MM.1S (cell line): ENCODE data around the gene TTC27.

Experiments
- DNase-seq: peaks from one replicate; pipeline ENCODE4 v3.0.0-alpha.2; 2015
- H2AFZ ChIP-seq: fragments of 300-600 bp; sonication (generic); 2 replicates; pipeline ENCODE4 v1.6.0; 2016; ENCODE audit warnings: antibody characterized with exemption, low read length
- H3F3A ChIP-seq: fragments of 300-600 bp; sonication (generic); 2 replicates; pipeline ENCODE4 v1.6.1; 2016; ENCODE audit warnings: mild to moderate bottlenecking, antibody characterized with exemption, low read length, moderate library complexity, mixed read lengths; ENCODE audit not compliant: insufficient read depth
- H3K27ac ChIP-seq: fragments of 300-600 bp; sonication (generic); 2 replicates; pipeline ENCODE4 v1.5.1; 2016; ENCODE audit warnings: mild to moderate bottlenecking, low read length
- H3K27me3 ChIP-seq: fragments of 300-600 bp; sonication (generic); replicated peaks from 2 replicates; pipeline ENCODE4 v1.6.0; 2016; ENCODE audit warnings: low read length; ENCODE audit not compliant: insufficient read depth
- H3K36me3 ChIP-seq: fragments of 300-600 bp; sonication (generic); replicated peaks from 2 replicates; pipeline ENCODE4 v1.6.1; 2016; ENCODE audit warnings: mild to moderate bottlenecking, low read length, mixed read lengths; ENCODE audit not compliant: insufficient read depth
- H3K4me1 ChIP-seq: fragments of 300-600 bp; sonication (generic); 2 replicates; pipeline ENCODE4 v1.6.1; 2016; ENCODE audit warnings: low read length, mixed read lengths
- H3K4me2 ChIP-seq: fragments of 300-600 bp; sonication (generic); 2 replicates; pipeline ENCODE4 v1.6.0; 2016; ENCODE audit warnings: low read depth, low read length
- H3K4me3 ChIP-seq: fragments of 300-600 bp; sonication (generic); 2 replicates; pipeline ENCODE4 v1.5.1; 2016; ENCODE audit warnings: low read length, mixed read lengths
- H3K79me2 ChIP-seq: fragments of 300-600 bp; sonication (generic); 2 replicates; pipeline ENCODE4 v1.6.1; 2016; ENCODE audit warnings: mixed run types, low read length, mixed read lengths
- H3K9ac ChIP-seq: fragments of 300-600 bp; sonication (generic); 2 replicates; pipeline ENCODE4 v1.6.1; 2016; ENCODE audit warnings: low read length, mixed read lengths
- H3K9me2 ChIP-seq: fragments of 300-600 bp; sonication (generic); replicated peaks from 2 replicates; pipeline ENCODE4 v1.6.1; 2016; ENCODE audit warnings: mild to moderate bottlenecking, low read length, mixed read lengths; ENCODE audit not compliant: insufficient read depth
- H3K9me3 ChIP-seq: fragments of 300-600 bp; sonication (generic); replicated peaks from 2 replicates; pipeline ENCODE4 v1.6.1; 2016; ENCODE audit warnings: mild to moderate bottlenecking, low read length, mixed read lengths; ENCODE audit not compliant: insufficient read depth
- H4K20me1 ChIP-seq: fragments of 300-600 bp; sonication (generic); 2 replicates; pipeline ENCODE4 v1.6.1; 2016; ENCODE audit warnings: mild to moderate bottlenecking, low read length, moderate library complexity, mixed read lengths; ENCODE audit not compliant: insufficient read depth
- EZH2 ChIP-seq: fragments of 300-600 bp; sonication (generic); optimal IDR thresholded peaks from 2 replicates; pipeline ENCODE3; 2017; ENCODE audit warnings: low read depth, mild to moderate bottlenecking, antibody characterized with exemption, low read length, mixed read lengths
- EZH2phosphoT487 ChIP-seq: fragments of 300-600 bp; sonication (generic); IDR thresholded peaks from 2 replicates; pipeline ENCODE4 v1.6.1; 2018; ENCODE audit warnings: antibody characterized with exemption, low read length
- TF ChIP-seq, protein P1 (sequence below): fragments of 300-600 bp; sonication (generic); IDR thresholded peaks from 2 replicates; pipeline ENCODE4 v1.5.1; 2016; ENCODE audit warnings: antibody characterized with exemption, low read length, mixed read lengths

The TTC27 gene

DNA sequence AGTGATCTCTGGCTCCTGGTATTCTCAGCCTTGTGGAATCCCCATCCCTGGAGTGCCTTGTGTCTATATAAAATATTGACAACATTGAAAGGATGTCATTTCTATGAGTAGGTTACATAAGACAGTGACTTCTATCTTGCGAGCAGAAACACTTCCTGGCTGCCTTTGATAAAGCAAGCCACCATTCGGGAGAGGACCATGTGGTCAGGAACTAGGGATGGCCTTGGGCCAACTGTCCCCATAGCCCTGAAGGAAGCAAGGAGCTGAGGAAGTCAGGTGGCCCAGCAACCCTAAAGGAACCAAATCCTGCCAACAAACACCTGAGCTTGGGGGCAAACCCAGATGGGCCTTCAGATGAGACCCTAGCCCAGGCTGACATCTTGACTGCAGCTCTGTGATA is 205.9 kb downstream of the TTC27 start:
- Histone ChIP-seq H3K9me2 (no peaks in the 10 kb centered on the region), H3K4me1 (no peaks in the 10 kb centered on the region), H3K27ac (no peak overlapping the region), H4K20me1 (no peaks in the 10 kb centered on the region), H3K27me3 (no peaks in the 10 kb centered on the region), H3K36me3 (no peaks in the 10 kb centered on the region), H3K79me2 (no peaks in the 10 kb centered on the region), H3K9ac (no peak overlapping the region), H3F3A (no peaks in the 10 kb centered on the region), H3K4me2 (no peak overlapping the region), H3K9me3 (no peaks in the 10 kb centered on the region), H3K4me3 (no peak overlapping the region), H2AFZ (no peak overlapping the region)
- TF ChIP-seq EZH2phosphoT487 (no peak), EZH2 (no peak)
- no peak for DNase-seq

DNA sequence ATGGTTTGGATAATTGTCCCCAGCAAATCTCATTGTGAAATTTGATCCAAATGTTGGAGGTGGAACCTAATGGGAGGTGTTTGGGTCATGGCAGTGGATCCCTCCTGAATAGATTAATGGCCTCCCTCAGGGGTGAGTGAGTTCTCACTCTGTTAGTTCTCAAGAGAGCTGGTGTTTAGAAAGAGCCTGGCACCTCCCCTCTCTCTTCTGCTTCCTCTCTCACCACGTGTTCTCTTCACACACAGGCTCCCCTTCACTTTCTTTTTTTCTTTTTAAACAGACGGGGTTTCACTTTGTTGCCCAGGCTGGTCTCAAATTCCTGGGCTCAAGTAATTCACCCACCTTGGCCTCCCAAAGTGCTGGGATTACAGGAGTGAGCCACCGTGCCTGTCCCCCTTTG is 207.3 kb downstream of the TTC27 start:
- Histone ChIP-seq H3K79me2 (no peaks in the 10 kb centered on the region), H3K9me2 (no peaks in the 10 kb centered on the region), H3K4me2 (no peak overlapping the region), H3F3A (no peaks in the 10 kb centered on the region), H3K9me3 (no peaks in the 10 kb centered on the region), H3K9ac (no peak overlapping the region), H4K20me1 (no peaks in the 10 kb centered on the region), H3K4me3 (no peak overlapping the region), H3K36me3 (no peaks in the 10 kb centered on the region), H3K4me1 (no peaks in the 10 kb centered on the region), H2AFZ (no peak overlapping the region), H3K27ac (no peak overlapping the region), H3K27me3 (no peaks in the 10 kb centered on the region)
- TF ChIP-seq EZH2phosphoT487: no peak
- TF ChIP-seq, protein P1, sequence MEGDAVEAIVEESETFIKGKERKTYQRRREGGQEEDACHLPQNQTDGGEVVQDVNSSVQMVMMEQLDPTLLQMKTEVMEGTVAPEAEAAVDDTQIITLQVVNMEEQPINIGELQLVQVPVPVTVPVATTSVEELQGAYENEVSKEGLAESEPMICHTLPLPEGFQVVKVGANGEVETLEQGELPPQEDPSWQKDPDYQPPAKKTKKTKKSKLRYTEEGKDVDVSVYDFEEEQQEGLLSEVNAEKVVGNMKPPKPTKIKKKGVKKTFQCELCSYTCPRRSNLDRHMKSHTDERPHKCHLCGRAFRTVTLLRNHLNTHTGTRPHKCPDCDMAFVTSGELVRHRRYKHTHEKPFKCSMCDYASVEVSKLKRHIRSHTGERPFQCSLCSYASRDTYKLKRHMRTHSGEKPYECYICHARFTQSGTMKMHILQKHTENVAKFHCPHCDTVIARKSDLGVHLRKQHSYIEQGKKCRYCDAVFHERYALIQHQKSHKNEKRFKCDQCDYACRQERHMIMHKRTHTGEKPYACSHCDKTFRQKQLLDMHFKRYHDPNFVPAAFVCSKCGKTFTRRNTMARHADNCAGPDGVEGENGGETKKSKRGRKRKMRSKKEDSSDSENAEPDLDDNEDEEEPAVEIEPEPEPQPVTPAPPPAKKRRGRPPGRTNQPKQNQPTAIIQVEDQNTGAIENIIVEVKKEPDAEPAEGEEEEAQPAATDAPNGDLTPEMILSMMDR: no peak
- no peak for TF ChIP-seq EZH2
- DNase-seq: peak; percentile 8

GRCh38 chr2:32836933-32837332 is 209.1 kb downstream of the TTC27 start:
- Histone ChIP-seq H3K9ac (no peak overlapping the region), H3K79me2 (no peaks in the 10 kb centered on the region), H3K27me3 (no peaks in the 10 kb centered on the region), H3F3A (no peaks in the 10 kb centered on the region), H3K36me3 (no peaks in the 10 kb centered on the region), H3K4me2 (no peak overlapping the region), H3K4me1 (no peaks in the 10 kb centered on the region), H3K27ac (no peak overlapping the region), H3K9me3 (no peaks in the 10 kb centered on the region), H3K9me2 (no peaks in the 10 kb centered on the region), H2AFZ (no peak overlapping the region), H4K20me1 (no peaks in the 10 kb centered on the region), H3K4me3 (no peak overlapping the region)
- DNase-seq: no peak
- TF ChIP-seq, protein P1: no peak
- TF ChIP-seq EZH2phosphoT487 (no peak), EZH2 (no peak)

GRCh38 chr2:32838418-32838817 is 210.6 kb downstream of the TTC27 start:
- no peak overlapping the region for H3K9ac ChIP-seq
- no peaks in the 10 kb centered on the region for H3K79me2 ChIP-seq
- no peaks in the 10 kb centered on the region for H3K36me3 ChIP-seq
- H3K4me1 ChIP-seq: no peaks in the 10 kb centered on the region
- H3F3A ChIP-seq: no peaks in the 10 kb centered on the region
- H3K4me2 ChIP-seq: no peak overlapping the region
- H4K20me1 ChIP-seq: no peaks in the 10 kb centered on the region
- TF ChIP-seq EZH2 (no peak), EZH2phosphoT487 (no peak)
- TF ChIP-seq, protein P1: no peak
- H3K27ac ChIP-seq: no peak overlapping the region
- no peak overlapping the region for H3K4me3 ChIP-seq
- H3K27me3 ChIP-seq: no peaks in the 10 kb centered on the region
- DNase-seq: no peak
- H2AFZ ChIP-seq: no peak overlapping the region
- no peaks in the 10 kb centered on the region for H3K9me3 ChIP-seq
- H3K9me2 ChIP-seq: no peaks in the 10 kb centered on the region
